Ovary (tissue), 3 donors: Measurements from ENCODE around the gene RAB34.

Source experiments
- EP300 ChIP-seq: sonication (generic); formaldehyde crosslinking; IDR thresholded peaks from one replicate; pipeline ENCODE4 v1.6.1; 2017; ENCODE audit warnings: antibody characterized with exemption
- POLR2A ChIP-seq: fragments of 450-650 bp; IDR thresholded peaks from one replicate; pipeline ENCODE4 v1.6.1; 2017; ENCODE audit warnings: antibody characterized with exemption, mild to moderate bottlenecking, moderate library complexity
- TF ChIP-seq, protein P1 (sequence below), 3 donors: fragments of 450-650 bp in 2 of 3; fragments of 200-600 bp in 1 of 3; IDR thresholded peaks; one replicate each; pipeline versions ENCODE4 v1.5.1 to v1.8.0; 2016 to 2022; ENCODE audit warnings: antibody characterized with exemption in 3 of 3, mild to moderate bottlenecking in 1 of 3
- donor health status: DM: no; HTN: no; CAD: no.

- TF ChIP-seq, protein P1, sequence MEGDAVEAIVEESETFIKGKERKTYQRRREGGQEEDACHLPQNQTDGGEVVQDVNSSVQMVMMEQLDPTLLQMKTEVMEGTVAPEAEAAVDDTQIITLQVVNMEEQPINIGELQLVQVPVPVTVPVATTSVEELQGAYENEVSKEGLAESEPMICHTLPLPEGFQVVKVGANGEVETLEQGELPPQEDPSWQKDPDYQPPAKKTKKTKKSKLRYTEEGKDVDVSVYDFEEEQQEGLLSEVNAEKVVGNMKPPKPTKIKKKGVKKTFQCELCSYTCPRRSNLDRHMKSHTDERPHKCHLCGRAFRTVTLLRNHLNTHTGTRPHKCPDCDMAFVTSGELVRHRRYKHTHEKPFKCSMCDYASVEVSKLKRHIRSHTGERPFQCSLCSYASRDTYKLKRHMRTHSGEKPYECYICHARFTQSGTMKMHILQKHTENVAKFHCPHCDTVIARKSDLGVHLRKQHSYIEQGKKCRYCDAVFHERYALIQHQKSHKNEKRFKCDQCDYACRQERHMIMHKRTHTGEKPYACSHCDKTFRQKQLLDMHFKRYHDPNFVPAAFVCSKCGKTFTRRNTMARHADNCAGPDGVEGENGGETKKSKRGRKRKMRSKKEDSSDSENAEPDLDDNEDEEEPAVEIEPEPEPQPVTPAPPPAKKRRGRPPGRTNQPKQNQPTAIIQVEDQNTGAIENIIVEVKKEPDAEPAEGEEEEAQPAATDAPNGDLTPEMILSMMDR (IDR thresholded peaks at IDR 0.05): no peak
- TF ChIP-seq POLR2A (no peak), EP300 (no peak)
Measured at GRCh38 chr17:28725660-28726225, 8.1 kb upstream of the RAB34 start.
